ENCODE results near the gene PPRC1.

DNA sequence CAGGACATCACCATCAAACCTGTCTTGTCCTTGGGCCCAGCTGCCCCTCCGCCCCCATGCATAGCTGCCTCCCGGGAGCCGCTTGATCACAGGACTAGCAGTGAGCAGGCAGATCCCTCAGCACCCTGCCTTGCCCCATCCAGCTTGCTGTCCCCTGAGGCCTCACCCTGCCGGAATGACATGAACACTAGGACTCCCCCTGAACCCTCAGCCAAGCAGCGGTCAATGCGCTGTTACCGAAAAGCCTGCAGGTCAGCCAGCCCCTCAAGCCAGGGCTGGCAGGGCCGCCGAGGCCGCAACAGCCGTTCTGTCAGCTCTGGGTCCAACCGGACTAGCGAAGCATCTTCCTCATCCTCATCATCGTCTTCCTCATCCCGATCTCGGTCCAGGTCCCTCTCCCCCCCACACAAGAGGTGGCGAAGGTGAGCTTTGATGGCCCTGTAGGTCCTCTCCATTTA lies 14.2 kb downstream of the PPRC1 start:
- TF ChIP-seq POLR2A (IDR thresholded peaks at IDR 0.05; ENCODE audit: low read length): no peak
- no peak for TF ChIP-seq GATA1 (IDR thresholded peaks at IDR 0.05; ENCODE audit: low read depth, low read length)
